GM19099 (cell line): ENCODE measurements around the gene NIM1K.

Experiments
- POLR2A ChIP-seq: IDR thresholded peaks from 3 replicates; pipeline ENCODE4 v1.6.1; 2011; ENCODE audit warnings: low read depth; ENCODE audit not compliant: insufficient read length; ENCODE audit errors: extremely low read depth

Gene NIM1K

GRCh38 chr5:43171926-43172325, 20.1 kb upstream of the NIM1K start:
- no peak for TF ChIP-seq POLR2A

- TF ChIP-seq POLR2A = no peak
Measured at GRCh38 chr5:43172779-43173178, 19.2 kb upstream of the NIM1K start.

GRCh38 chr5:43174586-43174985, 17.4 kb upstream of the NIM1K start:
- no peak for TF ChIP-seq POLR2A

- no peak for TF ChIP-seq POLR2A
Measured at GRCh38 chr5:43179836-43180235, 12.2 kb upstream of the NIM1K start.

GRCh38 chr5:43182421-43182820, 9.6 kb upstream of the NIM1K start:
- no peak for TF ChIP-seq POLR2A

GRCh38 chr5:43190755-43191603, 1.0 kb upstream of the NIM1K start:
- TF ChIP-seq POLR2A = no peak

- TF ChIP-seq POLR2A = no peak
Measured at GRCh38 chr5:43192558-43193180, 644 bp downstream of the NIM1K start.

GRCh38 chr5:43193181-43193893, 1.3 kb downstream of the NIM1K start:
- no peak for TF ChIP-seq POLR2A

GRCh38 chr5:43193894-43194265, 1.9 kb downstream of the NIM1K start:
- no peak for TF ChIP-seq POLR2A

GRCh38 chr5:43195670-43196265, 3.7 kb downstream of the NIM1K start:
- no peak for TF ChIP-seq POLR2A

- TF ChIP-seq POLR2A = no peak
Measured at GRCh38 chr5:43197535-43197934, 5.5 kb downstream of the NIM1K start.

GRCh38 chr5:43202380-43202779, 10.4 kb downstream of the NIM1K start:
- no peak for TF ChIP-seq POLR2A

GRCh38 chr5:43203373-43203772, 11.3 kb downstream of the NIM1K start:
- TF ChIP-seq POLR2A = no peak

- no peak for TF ChIP-seq POLR2A
Measured at GRCh38 chr5:43204958-43205357, 12.9 kb downstream of the NIM1K start.

GRCh38 chr5:43207601-43208000, 15.6 kb downstream of the NIM1K start:
- no peak for TF ChIP-seq POLR2A
